Stimulated activated CD4-positive, alpha-beta T cell treated with anti-CD3 and anti-CD28 coated beads, Interleukin-1b, Interleukin-23, amount 100 ng/mL, for 1 hour (primary cell): Measurements from ENCODE around the gene CCDC157.
"Not testable (repeated sequence)": the region's sequence is repeated elsewhere in the genome, so short reads cannot be mapped to it uniquely, and the experiment has no call there.

Source experiments
- DNase-seq, 2 donors: peaks; one replicate each; pipeline ENCODE4 v3.0.0-alpha.2; 2020; ENCODE audit warnings: low read depth in 2 of 2

CCDC157 gene

DNA sequence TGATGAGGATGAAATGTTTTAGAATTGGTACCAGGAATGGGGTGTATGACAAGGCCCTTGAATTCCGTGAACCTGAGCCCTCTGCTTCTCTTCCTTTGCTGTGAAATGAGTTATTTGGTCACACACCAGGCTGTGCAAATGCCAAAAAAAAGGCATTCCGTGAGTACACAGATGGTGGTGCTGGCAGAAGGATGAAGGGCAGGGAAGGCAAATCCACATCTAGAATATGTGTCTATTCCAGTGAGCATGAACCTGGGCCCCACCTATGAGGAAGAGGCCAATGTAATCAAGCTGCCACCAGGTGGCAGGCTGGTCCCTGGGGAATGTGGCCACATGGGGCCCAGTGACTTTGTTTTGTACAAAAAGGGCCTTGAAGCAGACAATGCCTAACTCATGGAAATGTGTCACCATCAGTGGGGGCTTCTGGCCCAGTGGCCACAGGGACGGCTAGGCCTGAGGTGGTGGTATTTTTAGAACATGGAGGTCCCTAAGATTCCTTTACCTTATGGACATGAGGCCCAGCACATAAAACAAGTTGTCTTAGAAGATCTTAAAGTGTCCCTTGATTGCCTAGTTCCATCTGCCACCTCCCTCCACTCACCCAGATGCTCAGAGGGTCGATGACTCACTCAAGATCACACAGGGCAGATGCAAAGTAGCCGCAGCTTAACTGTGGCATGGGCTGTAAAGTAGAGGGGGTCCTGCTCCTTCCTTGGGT is 34.3 kb downstream of the CCDC157 start:
- peak; percentile 50 to 65 for DNase-seq

- no peak for DNase-seq
These were observed 36.0 kb downstream of the CCDC157 start for GRCh38 chr22:30392661-30393321.

- DNase-seq, result no peak
These were observed 36.5 kb downstream of the CCDC157 start for GRCh38 chr22:30393322-30393680.

- DNase-seq, result no peak
These were observed 37.1 kb downstream of the CCDC157 start for GRCh38 chr22:30393885-30394284.

DNA sequence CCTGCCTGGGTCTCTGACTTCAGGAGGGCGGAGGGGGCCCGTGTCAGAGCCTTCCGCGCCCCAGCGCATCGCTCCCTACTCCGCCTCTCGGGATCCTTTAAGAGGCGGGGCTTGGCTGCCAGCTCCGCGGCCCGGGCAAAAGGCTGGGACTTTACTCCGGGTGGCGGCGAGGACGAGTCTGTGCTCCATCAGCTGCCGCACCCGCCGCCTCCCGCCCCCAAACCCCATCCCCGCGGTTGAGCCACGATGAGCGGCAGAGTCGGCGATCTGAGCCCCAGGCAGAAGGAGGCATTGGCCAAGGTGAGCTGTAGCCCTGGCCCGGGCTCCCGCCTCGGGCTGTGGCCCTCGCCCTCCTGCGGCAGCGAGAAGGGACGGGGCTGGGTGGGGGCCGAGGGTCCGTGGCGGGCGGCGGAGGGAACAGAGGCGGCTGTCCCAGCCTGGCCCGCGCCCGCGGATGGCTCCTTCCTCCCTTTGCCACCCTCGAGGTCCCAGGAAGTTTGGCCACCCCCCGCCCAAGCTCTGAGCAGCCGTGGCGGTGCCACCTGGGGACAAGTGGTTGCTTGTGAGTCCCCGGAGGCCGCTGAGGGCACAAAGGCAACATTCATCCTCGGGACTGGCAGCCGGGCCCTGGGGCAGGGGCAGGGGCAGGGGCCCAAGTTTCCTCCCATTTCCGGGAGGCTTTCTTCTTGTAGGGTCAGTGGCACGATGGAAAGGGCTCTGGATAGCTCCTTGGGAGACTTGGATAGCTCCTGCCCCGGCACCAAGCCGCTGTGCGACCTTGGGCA is 40.3 kb downstream of the CCDC157 start, which contains the start of gene SEC14L2:
SEC14L2 (plus strand) TSS at position 148 of the 785 bp plus-strand sequence; CDS start at position 247, 99 bp downstream.
- DNase-seq, result peak in 1 of 2 donors; percentile 37

GRCh38 chr22:30397656-30398635 is 41.1 kb downstream of the CCDC157 start:
- DNase-seq, result no peak

DNA sequence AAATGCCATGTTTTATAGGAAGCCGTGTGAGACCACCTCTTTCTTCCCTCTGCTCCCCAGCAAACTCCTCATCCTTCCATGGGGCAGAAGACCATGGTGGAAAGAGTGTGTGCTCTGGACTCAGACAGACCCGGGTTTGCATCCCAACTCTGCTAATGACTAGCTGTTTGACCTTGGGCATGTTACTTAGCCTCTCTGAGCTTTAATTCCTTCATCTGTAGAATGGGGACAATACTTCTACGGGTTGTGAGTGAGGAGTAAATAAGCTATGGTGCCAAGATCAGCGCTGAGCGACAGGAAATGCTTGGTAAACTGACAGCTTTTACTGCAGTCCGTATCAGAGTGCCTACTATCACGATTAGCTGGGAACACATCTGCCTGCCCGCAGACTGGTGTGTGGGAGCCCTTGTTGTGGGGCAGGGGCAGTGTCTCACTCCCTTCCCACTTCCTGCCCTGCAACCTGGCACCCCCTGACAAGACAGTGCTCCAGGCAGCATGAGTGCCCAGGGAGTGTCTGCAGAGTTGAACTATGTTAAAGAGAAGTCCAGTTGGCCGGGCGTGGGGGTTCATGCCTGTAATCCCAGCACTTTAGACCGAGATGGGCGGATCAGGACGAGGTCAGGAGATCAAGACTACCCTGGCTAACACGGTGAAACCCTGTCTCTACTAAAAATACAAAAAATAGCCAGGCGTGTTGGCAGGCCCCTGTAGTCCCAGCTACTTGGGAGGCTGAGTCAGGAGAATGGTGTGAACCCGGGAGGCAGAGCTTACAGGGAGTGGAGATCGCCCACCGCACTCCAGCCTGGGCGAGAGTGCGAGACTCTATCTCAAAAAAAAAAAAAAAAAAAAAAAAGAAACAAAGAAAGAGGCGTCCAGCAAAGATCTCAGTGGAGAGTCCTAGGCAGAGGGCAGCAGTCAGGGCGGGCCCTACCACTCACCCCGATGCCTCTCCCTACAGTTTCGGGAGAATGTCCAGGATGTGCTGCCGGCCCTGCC is 42.2 kb downstream of the CCDC157 start:
- DNase-seq, result no peak

DNA sequence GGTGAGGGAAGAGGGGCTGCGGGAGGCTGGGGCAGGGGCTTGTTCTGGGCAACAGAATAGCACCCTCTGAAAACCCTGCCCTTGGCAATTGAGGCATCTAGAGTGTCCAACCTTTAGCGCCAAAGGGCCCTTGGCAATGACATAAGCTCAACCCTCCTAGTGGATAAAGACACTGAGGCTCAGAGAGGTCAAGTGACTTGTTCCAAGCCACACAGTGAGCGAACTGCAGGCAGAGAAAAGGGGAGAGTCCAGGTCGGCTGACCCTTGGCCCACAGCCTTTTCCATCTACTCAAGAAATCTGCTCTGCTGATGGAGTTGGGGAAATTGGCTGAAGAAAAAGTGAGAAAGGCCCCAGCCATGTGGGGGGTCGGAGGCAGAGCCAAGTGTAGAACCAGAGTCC is 42.9 kb downstream of the CCDC157 start:
- no peak for DNase-seq

- no peak for DNase-seq
These were observed 43.4 kb downstream of the CCDC157 start for GRCh38 chr22:30400159-30400558.

DNA sequence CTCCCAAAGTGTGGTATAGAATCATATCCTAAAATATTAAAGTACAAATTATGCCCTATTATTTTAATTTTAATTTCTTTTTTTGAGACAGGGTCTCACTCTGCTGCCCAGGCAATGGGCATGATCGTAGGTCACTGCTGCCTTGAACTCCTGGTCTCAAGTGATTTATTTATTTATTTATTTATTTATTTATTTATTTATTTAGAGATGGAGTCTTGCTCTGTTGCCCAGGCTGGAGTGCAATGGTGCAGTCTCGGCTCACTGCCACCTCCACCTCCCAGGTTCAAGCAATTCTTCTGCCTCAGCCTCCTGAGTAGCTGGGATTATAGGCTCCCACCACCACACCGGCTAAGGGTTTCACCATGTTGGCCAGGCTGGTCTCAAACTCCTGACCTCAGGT is 44.2 kb downstream of the CCDC157 start:
- DNase-seq, result not testable (repeated sequence)

DNA sequence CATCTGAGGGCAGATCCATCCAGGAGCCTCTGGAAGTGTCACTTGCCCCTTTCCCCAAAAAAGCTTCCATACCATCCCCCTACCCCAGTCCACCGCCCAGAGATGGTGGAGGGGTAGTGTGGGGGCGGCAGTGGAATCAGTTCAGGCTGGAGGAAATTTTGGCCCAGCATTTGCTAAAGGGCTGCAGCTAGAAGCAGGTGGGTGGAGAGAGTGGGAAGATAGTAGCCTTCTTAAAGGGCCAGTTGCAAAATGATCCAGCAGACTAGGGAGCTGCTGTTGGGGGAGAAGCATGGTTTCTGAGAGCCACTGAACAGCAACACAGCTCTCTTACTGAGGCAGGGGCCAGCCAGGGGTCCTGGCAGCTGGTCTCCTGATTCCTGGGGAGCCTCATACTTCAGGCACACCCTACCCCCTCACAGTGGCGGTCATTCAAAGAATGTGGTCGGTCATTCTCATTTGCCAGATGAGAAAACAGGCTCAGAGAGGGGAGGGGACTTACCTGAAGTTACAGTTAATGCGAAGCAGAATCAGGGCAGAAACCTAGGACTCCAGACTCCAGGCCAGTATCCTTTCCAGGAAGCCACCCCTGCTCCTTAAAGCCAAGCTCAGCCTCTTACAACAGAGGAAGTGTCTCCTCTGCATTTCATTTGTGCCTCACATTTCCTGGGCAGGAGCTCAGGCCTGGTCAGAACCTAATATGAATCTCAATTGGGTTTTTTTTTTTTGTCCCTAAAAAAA is 45.4 kb downstream of the CCDC157 start:
- no peak for DNase-seq

DNA sequence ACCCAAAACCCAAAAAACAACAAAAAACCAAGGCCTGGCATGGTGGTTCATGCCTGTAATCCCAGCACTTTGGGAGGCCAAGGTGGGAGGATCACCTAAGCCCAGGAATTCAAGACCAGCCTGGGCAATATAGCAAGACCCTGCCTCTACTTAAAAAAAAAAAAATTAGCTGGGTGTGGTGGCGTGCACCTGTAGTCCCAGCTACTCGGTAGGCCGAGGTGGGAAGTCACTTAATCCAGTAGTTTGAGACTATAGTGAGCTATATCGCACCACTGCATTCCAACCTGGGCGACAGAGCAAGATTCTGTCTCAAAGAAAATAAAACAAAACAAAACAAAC is 45.9 kb downstream of the CCDC157 start:
- not testable (repeated sequence) for DNase-seq

GRCh38 chr22:30404307-30404706 is 47.5 kb downstream of the CCDC157 start:
- DNase-seq, result no peak

DNA sequence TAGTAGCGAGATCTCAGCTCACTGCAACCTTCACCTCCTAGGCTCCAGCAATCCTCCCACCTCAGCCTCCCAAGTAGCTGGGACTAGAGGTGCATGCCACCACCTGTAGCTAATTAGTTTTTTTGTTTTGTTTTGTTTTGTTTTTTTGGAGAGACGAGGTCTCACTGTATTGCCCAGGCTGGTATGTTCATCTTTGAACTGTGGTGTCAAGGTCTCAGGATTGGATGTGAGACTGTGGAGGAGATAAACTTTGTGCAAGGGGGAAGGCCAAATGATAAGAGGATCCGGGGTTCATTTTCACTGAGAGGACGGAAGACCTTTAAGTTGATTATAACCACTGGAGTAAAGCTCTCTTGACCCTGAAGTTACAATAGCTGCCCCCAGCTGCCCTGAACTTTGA is 48.9 kb downstream of the CCDC157 start:
- DNase-seq, result no peak

DNA sequence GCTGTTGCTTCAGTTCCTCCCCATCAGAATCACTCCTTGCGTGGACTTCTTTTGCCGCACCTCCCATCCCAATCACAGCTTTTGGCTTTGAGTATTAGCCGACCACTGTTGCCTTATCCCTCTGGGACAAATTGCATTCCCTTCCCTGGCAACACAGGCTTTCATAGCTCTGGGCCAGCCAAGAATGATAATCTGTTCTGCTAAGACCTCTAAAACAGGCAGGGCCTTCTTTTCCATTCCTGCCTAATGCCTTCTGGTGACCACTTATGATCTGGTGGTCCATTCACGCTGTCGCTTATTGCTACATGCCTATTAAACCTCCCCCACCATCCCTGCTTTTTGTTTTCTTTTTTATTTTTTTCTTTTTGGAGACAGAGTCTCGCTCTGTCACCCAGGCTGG is 49.6 kb downstream of the CCDC157 start:
- DNase-seq, result no peak

- no peak for DNase-seq
These were observed 51.7 kb downstream of the CCDC157 start for GRCh38 chr22:30408388-30409102.

DNA sequence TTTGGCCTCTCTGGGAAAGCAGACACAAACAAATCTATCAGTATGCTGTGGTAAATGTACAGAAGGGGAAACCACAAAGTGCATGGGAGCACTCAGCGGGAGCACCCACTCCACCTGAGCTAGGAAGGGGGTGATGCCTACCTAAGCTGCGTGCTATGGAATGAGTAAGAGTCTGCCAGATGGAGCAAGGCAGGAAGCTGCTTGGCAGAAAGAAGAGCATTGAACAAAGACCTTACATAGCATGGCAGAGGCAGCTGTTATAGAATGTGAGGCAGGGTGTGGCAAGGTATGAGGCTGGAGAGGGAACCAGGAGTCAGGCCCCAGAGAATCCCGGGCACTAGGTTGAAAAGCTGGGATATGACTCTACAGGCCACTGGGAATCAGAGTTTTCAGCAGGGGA is 55.0 kb downstream of the CCDC157 start:
- no peak for DNase-seq

DNA sequence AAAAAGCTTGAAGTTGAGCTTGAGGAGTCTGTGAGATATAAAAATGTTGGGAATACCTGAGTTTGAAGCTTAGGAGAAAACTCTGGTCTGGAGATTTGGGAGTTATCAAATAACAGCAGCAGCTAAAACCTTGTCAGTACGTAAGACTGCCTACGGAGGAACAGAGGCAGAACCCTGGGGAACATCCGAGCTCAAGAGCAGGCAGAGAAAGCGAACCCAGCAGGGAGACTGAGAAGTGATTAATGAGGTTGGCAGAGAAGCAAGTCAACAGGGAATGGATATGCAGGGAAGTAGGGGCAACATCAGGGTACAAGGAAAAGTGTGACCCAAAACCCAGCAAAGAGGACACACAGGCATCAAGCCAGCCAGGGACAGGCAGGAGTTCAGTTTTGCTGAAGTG is 56.2 kb downstream of the CCDC157 start:
- no peak for DNase-seq
